ENCODE measurements around the gene UBE2D2.
A peak's percentile ranks its signal among the peaks of the same experiment; 100 is the strongest.

DNA sequence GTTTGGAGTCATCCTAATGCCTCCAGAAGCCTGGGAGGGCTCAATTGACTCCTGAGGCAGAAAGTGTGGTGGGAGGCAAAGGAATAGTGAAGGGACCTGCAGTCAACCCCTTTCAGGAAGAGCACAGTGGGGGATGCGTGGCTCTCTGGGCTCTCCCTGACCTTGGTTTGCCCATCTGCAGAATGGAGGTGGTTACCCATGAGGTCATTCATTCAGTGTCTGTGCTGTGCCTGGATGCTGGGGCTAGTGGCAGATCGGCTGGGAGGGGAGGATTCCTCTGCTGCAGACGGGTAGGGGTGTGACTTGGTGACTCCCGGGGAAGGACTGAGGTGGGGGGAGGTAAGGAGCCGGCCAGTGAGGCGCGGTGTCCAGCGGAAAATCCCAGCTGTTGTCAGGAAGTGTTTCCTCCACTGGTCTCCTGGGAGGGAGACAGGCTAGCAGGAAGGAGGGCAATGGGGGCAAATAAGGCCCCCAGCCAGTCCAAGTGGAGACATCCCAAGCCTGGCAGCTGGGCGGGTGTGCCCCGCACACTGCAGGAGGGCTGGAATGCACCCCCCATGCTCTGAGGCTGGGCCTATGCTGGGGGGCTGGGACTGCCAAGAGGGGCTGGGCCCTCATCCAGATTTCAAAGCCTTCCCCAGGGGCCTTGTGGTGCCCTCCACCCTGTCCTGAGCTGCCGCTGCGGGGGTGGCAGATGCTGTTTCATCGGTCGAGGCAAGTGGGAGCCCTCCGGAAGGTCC, 98.0 kb downstream of the UBE2D2 start:
- TF ChIP-seq TAF1 (IDR thresholded peaks at IDR 0.05; ENCODE audit: low read depth) (no peak), NFIC (IDR thresholded peaks at IDR 0.05) (peak; percentile 68), RAD21 (IDR thresholded peaks at IDR 0.05; ENCODE audit: low read depth) (no peak), CREB1 (IDR thresholded peaks at IDR 0.05; ENCODE audit: low read depth) (no peak), TEAD4 (IDR thresholded peaks at IDR 0.05) (peak; percentile 92), MAX (IDR thresholded peaks at IDR 0.05) (no peak; the same call in 1 of the 2 replicates), EP300 (IDR thresholded peaks at IDR 0.05; ENCODE audit: borderline replicate concordance) (peak; percentile 65)
- TF ChIP-seq, protein P1, sequence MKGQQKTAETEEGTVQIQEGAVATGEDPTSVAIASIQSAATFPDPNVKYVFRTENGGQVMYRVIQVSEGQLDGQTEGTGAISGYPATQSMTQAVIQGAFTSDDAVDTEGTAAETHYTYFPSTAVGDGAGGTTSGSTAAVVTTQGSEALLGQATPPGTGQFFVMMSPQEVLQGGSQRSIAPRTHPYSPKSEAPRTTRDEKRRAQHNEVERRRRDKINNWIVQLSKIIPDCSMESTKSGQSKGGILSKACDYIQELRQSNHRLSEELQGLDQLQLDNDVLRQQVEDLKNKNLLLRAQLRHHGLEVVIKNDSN (IDR thresholded peaks at IDR 0.05), result no peak
